CD4-positive, alpha-beta memory T cell (primary cell): Measurements from ENCODE around the gene RPA3. TPM values are rescaled to one million over a fixed set of nuclear protein-coding genes. Genes with fewer than 3 reads are reported as not detected.

Experiments
- CTCF ChIA-PET: fragments of 350-600 bp; sonication (Branson Sonifier 250); formaldehyde crosslinking; loops from one replicate; lab custom pipeline; 2021; ENCODE audit warnings: inconsistent platforms; ENCODE audit not compliant: partially characterized antibody; lab: Charles Lee
- POLR2A ChIA-PET: fragments of 350-600 bp; sonication (Branson Sonifier 250); formaldehyde crosslinking; loops from one replicate; lab custom pipeline; 2021; ENCODE audit not compliant: partially characterized antibody; lab: Charles Lee
- DNase-seq, 5 donors: peaks; one replicate each; pipeline versions ENCODE4 v3.0.0 to v3.0.0-alpha.2; 2020 to 2022; ENCODE audit warnings: mixed read lengths in 1 of 5
- H3K27ac ChIP-seq: one replicate; pipeline ENCODE4 v1.7.0; 2013; ENCODE audit warnings: low read depth, low read length
- H3K27me3 ChIP-seq: 2 replicates; pipeline ENCODE4 v1.7.0; 2013; ENCODE audit warnings: mild to moderate bottlenecking, low read length, moderate library complexity; ENCODE audit not compliant: insufficient read depth
- H3K36me3 ChIP-seq: 2 replicates; pipeline ENCODE4 v1.7.0; 2013; ENCODE audit warnings: mild to moderate bottlenecking, low read length, moderate library complexity; ENCODE audit not compliant: insufficient read depth
- H3K4me1 ChIP-seq: 2 replicates; pipeline ENCODE4 v1.7.0; 2013; ENCODE audit warnings: mild to moderate bottlenecking, low read length, moderate library complexity; ENCODE audit not compliant: insufficient read depth
- H3K4me3 ChIP-seq, 2 donors: one replicate each; pipeline ENCODE4 v1.7.0; 2013; ENCODE audit warnings: low read length in 2 of 2, mild to moderate bottlenecking in 1 of 2
- H3K9me3 ChIP-seq, 2 donors: one replicate each; pipeline ENCODE4 v1.7.0; 2013; ENCODE audit warnings: low read length in 2 of 2, control low read depth in 1 of 2; ENCODE audit not compliant: control insufficient read depth in 1 of 2
- H3K27ac Mint-ChIP-seq, 7 donors: one replicate each; pipeline ENCODE4 v1.8.0; 2020 to 2021; ENCODE audit warnings: mixed read lengths in 7 of 7, mild to moderate bottlenecking in 6 of 7, inconsistent platforms in 3 of 7, moderate library complexity in 3 of 7
- H3K27me3 Mint-ChIP-seq, 2 donors: one replicate each; pipeline ENCODE4 v1.8.0; 2020 to 2021; ENCODE audit warnings: mixed read lengths in 2 of 2
- H3K36me3 Mint-ChIP-seq, 2 donors: one replicate each; pipeline ENCODE4 v1.8.0; 2020 to 2021; ENCODE audit warnings: mixed read lengths in 2 of 2, inconsistent platforms in 1 of 2, mild to moderate bottlenecking in 1 of 2
- H3K4me1 Mint-ChIP-seq, 4 donors: one replicate each; pipeline ENCODE4 v1.8.0; 2020 to 2021; ENCODE audit warnings: mixed read lengths in 4 of 4, mild to moderate bottlenecking in 1 of 4
- H3K4me3 Mint-ChIP-seq, 8 donors: one replicate each; pipeline ENCODE4 v1.8.0; 2020 to 2021; ENCODE audit warnings: mixed read lengths in 8 of 8, mild to moderate bottlenecking in 7 of 8, moderate library complexity in 6 of 8, inconsistent platforms in 3 of 8
- H3K9me3 Mint-ChIP-seq, 8 donors: one replicate each; pipeline ENCODE4 v1.8.0; 2020 to 2021; ENCODE audit warnings: mixed read lengths in 8 of 8, mild to moderate bottlenecking in 5 of 8, inconsistent platforms in 3 of 8, moderate library complexity in 1 of 8
- intact Hi-C: fragments of 100-400 bp; cut with micrococcal nuclease; formaldehyde crosslinking; loops from one replicate; pipeline ENCODE4 v1.15.1; 2023
- polyA plus RNA-seq, 2 donors: library from polyadenylated mRNA; unstranded; fragments of 300-500 nt; fragmentation: Illumina TruSeq; gene quantifications; one replicate each; pipeline ENCODE4 v1.2.3, GENCODE V29; 2021
- total RNA-seq, 2 experiments: library from RNA; stranded (reverse); gene quantifications; one replicate each; pipeline ENCODE4 v1.2.3, GENCODE V29; 2021

Gene RPA3
- total and polyA plus RNA-seq, 4 experiments from 2014 or later: 31.2 to 96.6 (median 63.6) TPM

GRCh38 chr7:7672545-7673239 lies 45.7 kb downstream of the RPA3 start:
- H3K4me3 Mint-ChIP-seq: peak overlapping the region; percentile 7 to 69 (median 56)
- H3K9me3 Mint-ChIP-seq: peaks cover 0 to 4% (median 2%) of the 10 kb centered on the region in 8 donors
- CTCF ChIA-PET: no interaction called here

GRCh38 chr7:7671361-7671760 lies 47.0 kb downstream of the RPA3 start:
- Mint-ChIP-seq H3K9me3 (peaks cover 0 to 3% (median 0%) of the 10 kb centered on the region in 8 donors), H3K27me3 (no peaks in the 10 kb centered on the region), H3K4me1 (peaks cover 34 to 61% (median 48%) of the 10 kb centered on the region in 4 donors), H3K4me3 (peak overlapping the region in 5 of 8 donors; percentile 6 to 73 (median 52)), H3K27ac (peak overlapping the region; percentile 27 to 81 (median 68)), H3K36me3 (peaks cover 25 to 36% of the 10 kb centered on the region in 2 donors)
- H3K4me1 ChIP-seq: peaks cover 27% of the 10 kb centered on the region
- no peak overlapping the region for H3K4me3 ChIP-seq
- no peaks in the 10 kb centered on the region for H3K27me3 ChIP-seq
- ChIA-PET CTCF (interaction anchor here (1.4 to 2.0 kb wide), 2 partner anchors 10 to 519 kb away, joined by 3 to 8 read pairs; no protein-coding TSS in a partner anchor), POLR2A (interaction anchor here (1.4 kb wide), 1 partner anchor 31 kb away, joined by 5 read pairs; the partner anchor contains the start of gene UMAD1)
- no peak for DNase-seq
- H3K27ac ChIP-seq: no peak overlapping the region
- H3K36me3 ChIP-seq: peaks cover 13% of the 10 kb centered on the region
- intact Hi-C loops: no loop called here
- no peaks in the 10 kb centered on the region for H3K9me3 ChIP-seq

More at GRCh38 chr7:7672545-7673239, 45.7 kb downstream of the RPA3 start:
- intact Hi-C loops: no loop called here
- H3K4me3 ChIP-seq: no peak overlapping the region
- Mint-ChIP-seq H3K36me3 (peaks cover 30 to 38% of the 10 kb centered on the region in 2 donors), H3K27me3 (no peaks in the 10 kb centered on the region), H3K27ac (peak overlapping the region; percentile 27 to 81 (median 69)), H3K4me1 (peaks cover 36 to 61% (median 47%) of the 10 kb centered on the region in 4 donors)
- H3K4me1 ChIP-seq: peaks cover 27% of the 10 kb centered on the region
- peak in 1 of 5 donors; percentile 4 for DNase-seq
- no peaks in the 10 kb centered on the region for H3K9me3 ChIP-seq
- no peaks in the 10 kb centered on the region for H3K27me3 ChIP-seq
- peaks cover 13% of the 10 kb centered on the region for H3K36me3 ChIP-seq
- POLR2A ChIA-PET: no interaction called here
- H3K27ac ChIP-seq: no peak overlapping the region

- Histone ChIP-seq H3K9me3 (no peaks in the 10 kb centered on the region), H3K4me1 (peaks cover 27% of the 10 kb centered on the region), H3K27ac (no peak overlapping the region), H3K27me3 (no peaks in the 10 kb centered on the region), H3K36me3 (peaks cover 7% of the 10 kb centered on the region), H3K4me3 (no peak overlapping the region)
- ChIA-PET CTCF (interaction anchor here (2.0 kb wide), 1 partner anchor 11 kb away, joined by 8 read pairs; no protein-coding TSS in a partner anchor), POLR2A (no interaction called here)
- H3K4me3 Mint-ChIP-seq: no peak overlapping the region
- peaks cover 19 to 28% of the 10 kb centered on the region in 2 donors for H3K36me3 Mint-ChIP-seq
- H3K27me3 Mint-ChIP-seq: no peaks in the 10 kb centered on the region
- H3K27ac Mint-ChIP-seq: peak overlapping the region in 2 of 7 donors; percentile 9 to 24
- peaks cover 0 to 3% (median 0%) of the 10 kb centered on the region in 8 donors for H3K9me3 Mint-ChIP-seq
- intact Hi-C loops: no loop called here
- peaks cover 34 to 57% (median 43%) of the 10 kb centered on the region in 4 donors for H3K4me1 Mint-ChIP-seq
- DNase-seq: no peak
Observed at GRCh38 chr7:7670490-7670889, 47.9 kb downstream of the RPA3 start.

GRCh38 chr7:7668706-7669105 lies 49.7 kb downstream of the RPA3 start:
- CTCF ChIA-PET: interaction anchor here (3.2 kb wide), 1 partner anchor 13 kb away, joined by 13 read pairs; no protein-coding TSS in a partner anchor

GRCh38 chr7:7667187-7667586 lies 51.2 kb downstream of the RPA3 start:
- no peaks in the 10 kb centered on the region for H3K9me3 ChIP-seq
- DNase-seq: no peak
- no peak overlapping the region for H3K27ac ChIP-seq
- Mint-ChIP-seq H3K4me1 (peaks cover 29 to 48% (median 39%) of the 10 kb centered on the region in 4 donors), H3K27me3 (no peaks in the 10 kb centered on the region), H3K4me3 (no peak overlapping the region), H3K9me3 (peaks cover 0 to 2% (median 0%) of the 10 kb centered on the region in 8 donors), H3K27ac (peak overlapping the region in 1 of 7 donors; percentile 13), H3K36me3 (peaks cover 7 to 10% of the 10 kb centered on the region in 2 donors)
- H3K27me3 ChIP-seq: no peaks in the 10 kb centered on the region
- CTCF ChIA-PET: interaction anchor here (3.2 kb wide), 1 partner anchor 14 kb away, joined by 13 read pairs; no protein-coding TSS in a partner anchor
- POLR2A ChIA-PET: interaction anchor here (1.4 to 2.2 kb wide), 2 partner anchors 26 kb away, joined by 4 to 5 read pairs; partner anchors contain the start of gene UMAD1
- peaks cover 20% of the 10 kb centered on the region for H3K4me1 ChIP-seq
- intact Hi-C loops: no loop called here
- no peaks in the 10 kb centered on the region for H3K36me3 ChIP-seq
- no peak overlapping the region for H3K4me3 ChIP-seq

More at GRCh38 chr7:7668706-7669105, 49.7 kb downstream of the RPA3 start:
- peaks cover 27% of the 10 kb centered on the region for H3K4me1 ChIP-seq
- H3K4me3 ChIP-seq: no peak overlapping the region
- H3K4me1 Mint-ChIP-seq: peaks cover 36 to 57% (median 43%) of the 10 kb centered on the region in 4 donors
- intact Hi-C loops: no loop called here
- H3K9me3 Mint-ChIP-seq: peaks cover 0 to 3% (median 0%) of the 10 kb centered on the region in 8 donors
- H3K27ac Mint-ChIP-seq: no peak overlapping the region
- no peaks in the 10 kb centered on the region for H3K27me3 Mint-ChIP-seq
- POLR2A ChIA-PET: interaction anchor here (2.2 kb wide), 1 partner anchor 28 kb away, joined by 5 read pairs; the partner anchor contains the start of gene UMAD1
- H3K4me3 Mint-ChIP-seq: no peak overlapping the region
- no peak overlapping the region for H3K27ac ChIP-seq
- no peak for DNase-seq
- peaks cover 13 to 15% of the 10 kb centered on the region in 2 donors for H3K36me3 Mint-ChIP-seq
- no peaks in the 10 kb centered on the region for H3K9me3 ChIP-seq
- no peaks in the 10 kb centered on the region for H3K27me3 ChIP-seq
- no peaks in the 10 kb centered on the region for H3K36me3 ChIP-seq

- Mint-ChIP-seq H3K4me1 (peaks cover 24 to 46% (median 33%) of the 10 kb centered on the region in 4 donors), H3K36me3 (peaks cover 9 to 11% of the 10 kb centered on the region in 2 donors), H3K27ac (no peak overlapping the region), H3K27me3 (no peaks in the 10 kb centered on the region), H3K4me3 (no peak overlapping the region), H3K9me3 (peaks cover 0 to 4% (median 1%) of the 10 kb centered on the region in 8 donors)
- no peaks in the 10 kb centered on the region for H3K27me3 ChIP-seq
- no peaks in the 10 kb centered on the region for H3K9me3 ChIP-seq
- peaks cover 2% of the 10 kb centered on the region for H3K4me1 ChIP-seq
- H3K27ac ChIP-seq: no peak overlapping the region
- POLR2A ChIA-PET: no interaction called here
- DNase-seq: no peak
- intact Hi-C loops: no loop called here
- H3K36me3 ChIP-seq: no peaks in the 10 kb centered on the region
- CTCF ChIA-PET: no interaction called here
- H3K4me3 ChIP-seq: no peak overlapping the region
Observed at GRCh38 chr7:7665031-7665430, 53.4 kb downstream of the RPA3 start.

GRCh38 chr7:7664291-7664690 lies 54.1 kb downstream of the RPA3 start:
- POLR2A ChIA-PET: no interaction called here
- peaks cover 31 to 53% (median 38%) of the 10 kb centered on the region in 4 donors for H3K4me1 Mint-ChIP-seq

More at GRCh38 chr7:7664291-7664690, 54.1 kb downstream of the RPA3 start:
- H3K36me3 ChIP-seq: no peaks in the 10 kb centered on the region
- Mint-ChIP-seq H3K27ac (peak overlapping the region in 3 of 7 donors; percentile 0 to 40 (median 2)), H3K9me3 (peaks cover 0 to 12% (median 7%) of the 10 kb centered on the region in 8 donors), H3K4me3 (no peak overlapping the region), H3K36me3 (peaks cover 16 to 19% of the 10 kb centered on the region in 2 donors), H3K27me3 (no peaks in the 10 kb centered on the region)
- no peak for DNase-seq
- H3K4me1 ChIP-seq: no peaks in the 10 kb centered on the region
- CTCF ChIA-PET: no interaction called here
- H3K9me3 ChIP-seq: no peaks in the 10 kb centered on the region
- no peaks in the 10 kb centered on the region for H3K27me3 ChIP-seq
- no peak overlapping the region for H3K4me3 ChIP-seq
- intact Hi-C loops: no loop called here
- H3K27ac ChIP-seq: no peak overlapping the region
